Measurements from ENCODE around the gene KASH5.

DNA sequence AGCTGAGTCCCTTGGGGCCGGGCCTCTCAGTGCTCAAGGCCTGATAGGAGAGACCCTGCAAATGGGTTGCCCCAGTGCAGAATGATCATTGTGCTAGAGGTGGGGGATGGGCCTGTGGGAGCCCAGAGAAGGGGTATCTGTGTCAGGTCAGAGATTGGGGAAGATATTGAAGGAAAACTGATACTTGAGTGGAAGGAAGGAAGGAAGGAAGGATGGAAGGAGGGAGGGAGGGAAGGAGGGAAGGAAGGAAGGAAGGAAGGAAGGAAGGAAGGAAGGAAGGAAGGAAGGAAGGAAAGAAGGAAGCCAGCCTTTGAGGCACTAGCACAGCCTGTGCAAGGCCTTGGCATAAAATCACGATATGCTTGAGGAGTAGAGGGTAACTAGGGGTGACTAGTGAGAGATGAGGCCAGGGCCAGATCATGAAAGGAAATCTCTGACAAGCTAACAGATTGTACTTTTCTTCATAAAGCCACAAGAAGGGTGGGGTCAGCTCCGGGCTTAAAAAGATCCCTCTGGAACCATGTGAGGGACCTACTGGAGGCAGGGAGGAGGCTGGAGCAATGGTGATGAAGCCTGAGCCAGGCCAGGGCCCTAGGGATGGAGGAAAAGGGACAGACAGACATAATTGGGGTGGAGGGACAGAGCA is 23.8 kb downstream of the KASH5 start:
- TF ChIP-seq POLR2AphosphoS5 (IDR thresholded peaks at IDR 0.05; ENCODE audit: low read depth, low read length) (no peak), POLR2A (IDR thresholded peaks at IDR 0.05; ENCODE audit: low read depth, low read length) (no peak)
